Mesendoderm (in vitro differentiated cells): ENCODE measurements around the gene NAV2.

Experiments used
- DNase-seq: peaks from one replicate; pipeline ENCODE4 v3.0.0; 2013
- H2AK5ac ChIP-seq: 2 replicates; pipeline ENCODE4 v1.6.1; 2013; ENCODE audit warnings: low read length, inconsistent platforms
- H2BK120ac ChIP-seq: 2 replicates; pipeline ENCODE4 v1.6.1; 2013; ENCODE audit warnings: low read depth, mild to moderate bottlenecking, low read length, moderate library complexity, mixed read lengths
- H2BK15ac ChIP-seq: replicated peaks from 2 replicates; pipeline ENCODE4 v1.6.1; 2013; ENCODE audit warnings: low read depth, mild to moderate bottlenecking, moderate library complexity
- H2BK5ac ChIP-seq: 2 replicates; pipeline ENCODE4 v1.6.1; 2013; ENCODE audit warnings: low read length, inconsistent platforms
- H3K18ac ChIP-seq: 2 replicates; pipeline ENCODE4 v1.6.1; 2013; ENCODE audit warnings: mild to moderate bottlenecking, low read length, mixed read lengths
- H3K23ac ChIP-seq: one replicate; pipeline ENCODE4 v1.6.1; 2013; ENCODE audit warnings: low read length
- H3K27ac ChIP-seq: 2 replicates; pipeline ENCODE4 v1.5.1; 2013; ENCODE audit warnings: low read depth, mild to moderate bottlenecking, inconsistent platforms, low read length, moderate library complexity
- H3K27me3 ChIP-seq: 2 replicates; pipeline ENCODE4 v1.6.1; 2013; ENCODE audit warnings: low read length, control low read depth, mild to moderate bottlenecking, inconsistent platforms; ENCODE audit not compliant: insufficient read depth, poor library complexity
- H3K36me3 ChIP-seq: 2 replicates; pipeline ENCODE4 v1.6.1; 2013; ENCODE audit warnings: low read length, inconsistent platforms; ENCODE audit not compliant: control insufficient read depth, insufficient read depth
- H3K4ac ChIP-seq: one replicate; pipeline ENCODE4 v1.6.1; 2013; ENCODE audit warnings: low read depth, mild to moderate bottlenecking, low read length, moderate library complexity
- H3K4me1 ChIP-seq: 2 replicates; pipeline ENCODE4 v1.6.1; 2013; ENCODE audit warnings: low read depth, low read length, inconsistent platforms; ENCODE audit not compliant: control insufficient read depth
- H3K4me2 ChIP-seq: 2 replicates; pipeline ENCODE4 v1.6.1; 2013; ENCODE audit warnings: low read length
- H3K4me3 ChIP-seq: 2 replicates; pipeline ENCODE4 v1.5.1; 2013; ENCODE audit warnings: mild to moderate bottlenecking, low read length
- H3K56ac ChIP-seq: one replicate; pipeline ENCODE4 v1.6.1; 2013; ENCODE audit warnings: low read length
- H3K79me1 ChIP-seq: 2 replicates; pipeline ENCODE4 v1.6.1; 2013; ENCODE audit warnings: low read length, inconsistent platforms
- H3K79me2 ChIP-seq: 2 replicates; pipeline ENCODE4 v1.6.1; 2013; ENCODE audit warnings: mild to moderate bottlenecking, low read length; ENCODE audit not compliant: control insufficient read depth, insufficient read depth
- H3K9ac ChIP-seq: 2 replicates; pipeline ENCODE4 v1.6.1; 2013; ENCODE audit warnings: low read length, inconsistent platforms
- H4K5ac ChIP-seq: one replicate; pipeline ENCODE4 v1.6.1; 2013; ENCODE audit warnings: low read length
- H4K8ac ChIP-seq: one replicate; pipeline ENCODE4 v1.6.1; 2013; ENCODE audit warnings: low read depth, mild to moderate bottlenecking, control low read depth, low read length, moderate library complexity
- WGBS: extraction: QIAGEN DNeasy Blood & Tissue Kit; methylation state at CpG from one replicate; pipeline ENCODE4 v1.1.7; 2013; ENCODE audit warnings: low lambda C conversion rate, missing lambda C conversion rate; ENCODE audit not compliant: insufficient coverage; ENCODE audit errors: extremely low coverage; 5-methylcytosine and 5-hydroxymethylcytosine counted together

NAV2 gene

GRCh38 chr11:20050551-20051333 lies 338.1 kb downstream of the NAV2 start:
- peak overlapping the region; percentile 2 for H3K27ac ChIP-seq
- peak overlapping the region; percentile 22 for H3K56ac ChIP-seq
- H3K27me3 ChIP-seq = no peaks in the 10 kb centered on the region
- H3K36me3 ChIP-seq = peaks cover 15% of the 10 kb centered on the region
- H4K8ac ChIP-seq = no peak overlapping the region
- peak overlapping the region; percentile 54 for H3K23ac ChIP-seq
- no peak overlapping the region for H2AK5ac ChIP-seq
- H2BK5ac ChIP-seq = no peak overlapping the region
- H3K4me2 ChIP-seq = no peak overlapping the region
- WGBS = no CpG with 5 or more reads among the region's 9 CpGs
- peaks cover 1% of the 10 kb centered on the region for H3K4me1 ChIP-seq
- DNase-seq = peak; percentile 84
- peaks cover 2% of the 10 kb centered on the region for H3K79me2 ChIP-seq
- no peak overlapping the region for H3K9ac ChIP-seq
- no peak overlapping the region for H2BK15ac ChIP-seq
- H3K4me3 ChIP-seq = no peak overlapping the region
- no peak overlapping the region for H2BK120ac ChIP-seq
- H3K4ac ChIP-seq = no peak overlapping the region
- peaks cover 6% of the 10 kb centered on the region for H3K79me1 ChIP-seq
- H3K18ac ChIP-seq = peak overlapping the region; percentile 25
- no peak overlapping the region for H4K5ac ChIP-seq

- H3K23ac ChIP-seq = no peak overlapping the region
- H2AK5ac ChIP-seq = no peak overlapping the region
- H2BK5ac ChIP-seq = no peak overlapping the region
- H4K8ac ChIP-seq = no peak overlapping the region
- H3K27me3 ChIP-seq = no peaks in the 10 kb centered on the region
- H3K79me1 ChIP-seq = peaks cover 6% of the 10 kb centered on the region
- DNase-seq = no peak
- H2BK15ac ChIP-seq = no peak overlapping the region
- H3K27ac ChIP-seq = no peak overlapping the region
- H3K4me3 ChIP-seq = no peak overlapping the region
- H3K4me1 ChIP-seq = peaks cover 1% of the 10 kb centered on the region
- H3K9ac ChIP-seq = no peak overlapping the region
- H3K56ac ChIP-seq = no peak overlapping the region
- no peak overlapping the region for H3K4ac ChIP-seq
- no peak overlapping the region for H3K4me2 ChIP-seq
- H4K5ac ChIP-seq = no peak overlapping the region
- H3K18ac ChIP-seq = no peak overlapping the region
- WGBS = no CpG with 5 or more reads among the region's 5 CpGs
- H2BK120ac ChIP-seq = no peak overlapping the region
- peaks cover 2% of the 10 kb centered on the region for H3K79me2 ChIP-seq
- peaks cover 20% of the 10 kb centered on the region for H3K36me3 ChIP-seq
Measured at GRCh38 chr11:20051469-20052399, 339.1 kb downstream of the NAV2 start.

GRCh38 chr11:20053572-20053971 lies 340.9 kb downstream of the NAV2 start:
- Histone ChIP-seq H4K5ac (no peak overlapping the region), H3K56ac (no peak overlapping the region), H3K23ac (no peak overlapping the region), H3K27me3 (no peaks in the 10 kb centered on the region), H3K4ac (no peak overlapping the region), H3K9ac (no peak overlapping the region), H4K8ac (no peak overlapping the region), H3K79me1 (peaks cover 9% of the 10 kb centered on the region), H3K36me3 (peaks cover 26% of the 10 kb centered on the region), H2BK15ac (no peak overlapping the region), H3K4me2 (no peak overlapping the region), H2AK5ac (no peak overlapping the region), H3K27ac (no peak overlapping the region), H2BK120ac (no peak overlapping the region), H3K4me3 (no peak overlapping the region), H3K79me2 (peaks cover 2% of the 10 kb centered on the region), H3K4me1 (peaks cover 1% of the 10 kb centered on the region), H3K18ac (no peak overlapping the region), H2BK5ac (no peak overlapping the region)
- no peak for DNase-seq
- no CpG with 5 or more reads among the region's 4 CpGs for WGBS

GRCh38 chr11:20054584-20054983 lies 341.9 kb downstream of the NAV2 start:
- peaks cover 7% of the 10 kb centered on the region for H3K79me1 ChIP-seq
- WGBS = no CpG with 5 or more reads among the region's 1 CpG
- H2BK120ac ChIP-seq = no peak overlapping the region
- no peak overlapping the region for H3K23ac ChIP-seq
- no peak overlapping the region for H4K8ac ChIP-seq
- H3K36me3 ChIP-seq = peaks cover 20% of the 10 kb centered on the region
- H3K79me2 ChIP-seq = peaks cover 2% of the 10 kb centered on the region
- no peak overlapping the region for H3K27ac ChIP-seq
- H2BK5ac ChIP-seq = no peak overlapping the region
- no peak overlapping the region for H4K5ac ChIP-seq
- H3K27me3 ChIP-seq = no peaks in the 10 kb centered on the region
- no peak for DNase-seq
- no peak overlapping the region for H3K4me2 ChIP-seq
- H3K9ac ChIP-seq = no peak overlapping the region
- H3K4me1 ChIP-seq = peaks cover 1% of the 10 kb centered on the region
- H3K18ac ChIP-seq = no peak overlapping the region
- H3K4ac ChIP-seq = no peak overlapping the region
- H2AK5ac ChIP-seq = no peak overlapping the region
- no peak overlapping the region for H3K4me3 ChIP-seq
- H2BK15ac ChIP-seq = no peak overlapping the region
- no peak overlapping the region for H3K56ac ChIP-seq

GRCh38 chr11:20055312-20055711 lies 342.7 kb downstream of the NAV2 start:
- no peak overlapping the region for H2AK5ac ChIP-seq
- WGBS = no CpG with 5 or more reads among the region's 2 CpGs
- no peaks in the 10 kb centered on the region for H3K27me3 ChIP-seq
- H3K79me2 ChIP-seq = peaks cover 2% of the 10 kb centered on the region
- no peak overlapping the region for H3K18ac ChIP-seq
- no peak overlapping the region for H3K23ac ChIP-seq
- no peak overlapping the region for H4K5ac ChIP-seq
- H3K4me3 ChIP-seq = no peak overlapping the region
- no peak for DNase-seq
- H4K8ac ChIP-seq = no peak overlapping the region
- no peak overlapping the region for H3K4me2 ChIP-seq
- no peaks in the 10 kb centered on the region for H3K4me1 ChIP-seq
- no peak overlapping the region for H2BK5ac ChIP-seq
- H3K56ac ChIP-seq = no peak overlapping the region
- H3K36me3 ChIP-seq = peaks cover 22% of the 10 kb centered on the region
- no peak overlapping the region for H3K4ac ChIP-seq
- H2BK15ac ChIP-seq = no peak overlapping the region
- no peak overlapping the region for H3K27ac ChIP-seq
- H2BK120ac ChIP-seq = no peak overlapping the region
- H3K9ac ChIP-seq = no peak overlapping the region
- H3K79me1 ChIP-seq = peaks cover 7% of the 10 kb centered on the region
